ENCODE data around the gene CLCN6. TPM values are rescaled to one million over a fixed set of nuclear protein-coding genes. Genes with fewer than 3 reads are reported as not detected.

The CLCN6 gene
- total RNA-seq, 1 donor from 2014 or later, result 17.6 TPM

GRCh38 chr1:11781297-11781696, 24.7 kb upstream of the CLCN6 start:
- no peak for TF ChIP-seq CTCF (IDR thresholded peaks at IDR 0.05; ENCODE audit: insufficient read depth, low read length, poor library complexity, severe bottlenecking)
- peaks cover 1% of the 10 kb centered on the region for H3K36me3 ChIP-seq (ENCODE audit: control insufficient read depth, insufficient read depth, low read length)
- H3K4me3 ChIP-seq (ENCODE audit: low read depth, low read length), result no peak overlapping the region
- no peak for DNase-seq (ENCODE audit: low read depth)
- H3K27me3 ChIP-seq (ENCODE audit: control insufficient read depth, insufficient read depth, low read length), result no peaks in the 10 kb centered on the region

- TF ChIP-seq CTCF (IDR thresholded peaks at IDR 0.05; ENCODE audit: insufficient read depth, low read length, poor library complexity, severe bottlenecking), result no peak
Observed at GRCh38 chr1:11782127-11782708, 23.8 kb upstream of the CLCN6 start.

DNA sequence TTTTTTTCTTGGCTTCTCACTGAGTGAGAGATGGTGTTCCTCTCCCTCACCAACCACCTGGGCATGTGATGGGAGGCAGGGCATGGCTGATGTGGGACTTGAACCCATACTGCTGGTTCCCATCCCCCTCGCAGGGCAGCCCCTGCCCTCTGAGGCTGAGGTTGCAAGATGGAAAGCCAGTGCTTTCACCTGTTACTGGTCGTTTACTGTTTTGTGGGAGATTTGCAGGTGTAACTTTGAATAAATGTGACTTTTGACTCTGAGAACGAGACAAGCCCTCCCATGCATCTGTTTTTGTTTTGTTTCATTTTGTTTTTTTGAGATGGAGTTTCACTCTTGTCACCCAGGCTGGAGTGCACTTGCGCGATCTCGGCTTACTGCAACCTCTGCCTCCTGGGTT, 22.4 kb upstream of the CLCN6 start:
- H3K4me3 ChIP-seq (ENCODE audit: low read depth, low read length), result no peak overlapping the region
- DNase-seq (ENCODE audit: low read depth), result no peak
- TF ChIP-seq CTCF (IDR thresholded peaks at IDR 0.05; ENCODE audit: insufficient read depth, low read length, poor library complexity, severe bottlenecking), result no peak
- H3K36me3 ChIP-seq (ENCODE audit: control insufficient read depth, insufficient read depth, low read length), result peaks cover 1% of the 10 kb centered on the region
- no peaks in the 10 kb centered on the region for H3K27me3 ChIP-seq (ENCODE audit: control insufficient read depth, insufficient read depth, low read length)

More at GRCh38 chr1:11782127-11782708, 23.8 kb upstream of the CLCN6 start:
- no peaks in the 10 kb centered on the region for H3K27me3 ChIP-seq (ENCODE audit: control insufficient read depth, insufficient read depth, low read length)
- no peak for DNase-seq (ENCODE audit: low read depth)
- H3K4me3 ChIP-seq (ENCODE audit: low read depth, low read length), result no peak overlapping the region
- H3K36me3 ChIP-seq (ENCODE audit: control insufficient read depth, insufficient read depth, low read length), result peaks cover 1% of the 10 kb centered on the region

- Histone ChIP-seq H3K36me3 (ENCODE audit: control insufficient read depth, insufficient read depth, low read length) (peaks cover 1% of the 10 kb centered on the region), H3K4me3 (ENCODE audit: low read depth, low read length) (no peak overlapping the region), H3K27me3 (ENCODE audit: control insufficient read depth, insufficient read depth, low read length) (no peaks in the 10 kb centered on the region)
- no peak for DNase-seq (ENCODE audit: low read depth)
- TF ChIP-seq CTCF (IDR thresholded peaks at IDR 0.05; ENCODE audit: insufficient read depth, low read length, poor library complexity, severe bottlenecking), result no peak
Observed at GRCh38 chr1:11784256-11784992, 21.6 kb upstream of the CLCN6 start.

DNA sequence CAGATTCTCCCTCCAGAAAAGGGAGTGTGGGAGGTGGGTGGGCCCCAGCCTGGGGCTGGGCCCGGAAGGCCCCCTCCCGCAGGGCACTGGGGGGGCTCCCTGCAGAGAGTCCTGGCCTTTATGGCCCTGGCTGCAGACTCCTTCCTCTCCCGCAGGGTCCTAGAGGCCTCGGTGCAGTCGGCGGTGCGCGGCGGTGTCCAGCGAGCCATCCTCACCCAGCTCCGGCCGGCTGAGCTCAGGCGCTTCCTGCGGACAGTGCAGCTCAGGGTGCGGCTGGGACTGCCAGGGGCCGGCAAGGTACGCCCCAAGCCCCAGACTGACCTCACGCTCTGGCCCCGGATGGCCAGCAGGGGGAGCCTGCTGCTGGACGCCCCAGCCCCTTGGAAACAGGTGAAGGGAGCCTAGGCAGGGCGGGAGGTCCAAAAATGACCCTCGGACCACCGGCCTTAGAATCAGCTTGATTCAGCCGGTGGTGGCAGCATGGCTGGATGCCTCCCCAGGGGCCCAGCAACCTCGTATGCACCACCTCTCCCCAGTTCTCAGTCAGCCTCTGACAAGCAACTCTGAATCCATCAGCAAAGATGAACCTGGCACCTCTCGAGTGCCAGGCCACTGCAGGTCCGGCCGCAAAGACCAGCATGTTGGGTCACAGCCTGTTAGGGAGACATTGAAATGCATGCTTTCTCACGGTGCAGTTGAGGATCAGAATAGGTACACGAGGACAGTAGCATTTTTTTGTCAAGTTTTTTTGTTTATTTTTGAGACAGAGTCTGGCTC, 20.8 kb upstream of the CLCN6 start:
- peak; percentile 93 for TF ChIP-seq CTCF (IDR thresholded peaks at IDR 0.05; ENCODE audit: insufficient read depth, low read length, poor library complexity, severe bottlenecking)
- Histone ChIP-seq H3K36me3 (ENCODE audit: control insufficient read depth, insufficient read depth, low read length) (peaks cover 1% of the 10 kb centered on the region), H3K4me3 (ENCODE audit: low read depth, low read length) (no peak overlapping the region), H3K27me3 (ENCODE audit: control insufficient read depth, insufficient read depth, low read length) (no peaks in the 10 kb centered on the region)
- DNase-seq (ENCODE audit: low read depth), result no peak

Data from kidney epithelial cell (primary cell).